MM.1S (cell line): ENCODE measurements around the gene NRXN3.

ENCODE experiments used
- EZH2 ChIP-seq: fragments of 300-600 bp; sonication (generic); optimal IDR thresholded peaks from 2 replicates; pipeline ENCODE3; 2017; ENCODE audit warnings: low read depth, mild to moderate bottlenecking, antibody characterized with exemption, low read length, mixed read lengths
- EZH2phosphoT487 ChIP-seq: fragments of 300-600 bp; sonication (generic); IDR thresholded peaks from 2 replicates; pipeline ENCODE4 v1.6.1; 2018; ENCODE audit warnings: antibody characterized with exemption, low read length
- TF ChIP-seq, protein P1 (sequence below): fragments of 300-600 bp; sonication (generic); IDR thresholded peaks from 2 replicates; pipeline ENCODE4 v1.5.1; 2016; ENCODE audit warnings: antibody characterized with exemption, low read length, mixed read lengths

DNA sequence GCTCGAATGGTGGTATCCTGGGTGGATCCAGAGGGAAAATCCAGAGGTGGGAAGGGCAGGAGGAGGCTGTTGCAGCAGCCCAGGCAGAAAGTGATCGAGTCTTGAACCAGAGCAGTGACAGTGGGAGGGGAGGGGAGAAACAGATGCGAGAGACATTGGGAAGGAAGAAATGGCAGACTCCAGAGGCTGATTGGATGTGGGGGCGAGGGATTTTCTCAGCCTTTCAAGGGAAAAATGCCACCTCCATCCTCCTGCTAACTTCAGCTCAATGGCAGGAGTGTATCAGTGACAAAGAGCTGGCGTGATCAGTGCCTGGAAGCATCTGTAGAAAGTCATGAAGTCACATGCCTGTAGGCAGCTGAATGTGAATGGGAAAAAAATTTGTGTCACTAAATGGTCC lies 38.6 kb upstream of the NRXN3 start:
- TF ChIP-seq, protein P1, sequence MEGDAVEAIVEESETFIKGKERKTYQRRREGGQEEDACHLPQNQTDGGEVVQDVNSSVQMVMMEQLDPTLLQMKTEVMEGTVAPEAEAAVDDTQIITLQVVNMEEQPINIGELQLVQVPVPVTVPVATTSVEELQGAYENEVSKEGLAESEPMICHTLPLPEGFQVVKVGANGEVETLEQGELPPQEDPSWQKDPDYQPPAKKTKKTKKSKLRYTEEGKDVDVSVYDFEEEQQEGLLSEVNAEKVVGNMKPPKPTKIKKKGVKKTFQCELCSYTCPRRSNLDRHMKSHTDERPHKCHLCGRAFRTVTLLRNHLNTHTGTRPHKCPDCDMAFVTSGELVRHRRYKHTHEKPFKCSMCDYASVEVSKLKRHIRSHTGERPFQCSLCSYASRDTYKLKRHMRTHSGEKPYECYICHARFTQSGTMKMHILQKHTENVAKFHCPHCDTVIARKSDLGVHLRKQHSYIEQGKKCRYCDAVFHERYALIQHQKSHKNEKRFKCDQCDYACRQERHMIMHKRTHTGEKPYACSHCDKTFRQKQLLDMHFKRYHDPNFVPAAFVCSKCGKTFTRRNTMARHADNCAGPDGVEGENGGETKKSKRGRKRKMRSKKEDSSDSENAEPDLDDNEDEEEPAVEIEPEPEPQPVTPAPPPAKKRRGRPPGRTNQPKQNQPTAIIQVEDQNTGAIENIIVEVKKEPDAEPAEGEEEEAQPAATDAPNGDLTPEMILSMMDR: no peak
- TF ChIP-seq EZH2phosphoT487 (no peak), EZH2 (no peak)
